Keratinocyte (primary cell): Measurements from ENCODE around the gene CATSPER4. TPM values are rescaled to one million over a fixed set of nuclear protein-coding genes. Genes with fewer than 3 reads are reported as not detected.
"Not testable (repeated sequence)": the region's sequence is repeated elsewhere in the genome, so short reads cannot be mapped to it uniquely, and the experiment has no call there.

Experiments used
- DNase-seq: peaks from one replicate; pipeline ENCODE4 v3.0.0-alpha.2; 2011; ENCODE audit warnings: low read depth, missing footprints, low spot score
- FAIRE-seq: peaks from 2 replicates; lab custom pipeline; 2011; peaks lifted over from hg19 to GRCh38; lab: Jason Lieb, UNC
- H2AFZ ChIP-seq: 2 replicates; pipeline ENCODE4 v1.6.0; 2012; ENCODE audit warnings: low read length, control low read depth, inconsistent platforms; ENCODE audit not compliant: control insufficient read depth
- H3K27ac ChIP-seq: 2 replicates; pipeline ENCODE4 v1.5.1; 2011; ENCODE audit warnings: low read length; ENCODE audit not compliant: control insufficient read depth, insufficient read depth
- H3K27me3 ChIP-seq: 3 replicates; pipeline ENCODE4 v1.6.0; 2011; ENCODE audit warnings: low read length; ENCODE audit not compliant: control insufficient read depth, insufficient read depth; ENCODE audit errors: extremely low read depth
- H3K36me3 ChIP-seq, 2 experiments: 2 replicates in 1 of 2; 3 replicates in 1 of 2; pipeline ENCODE4 v1.5.1; 2011; ENCODE audit warnings: low read length in 2 of 2, mild to moderate bottlenecking in 1 of 2; ENCODE audit not compliant: control insufficient read depth in 2 of 2, insufficient read depth in 2 of 2; ENCODE audit errors: extremely low read depth in 1 of 2
- H3K4me1 ChIP-seq: 3 replicates; pipeline ENCODE4 v1.5.1; 2011; ENCODE audit warnings: low read length; ENCODE audit not compliant: control insufficient read depth, insufficient read depth; ENCODE audit errors: extremely low read depth
- H3K4me2 ChIP-seq: 3 replicates; pipeline ENCODE4 v1.6.0; 2011; ENCODE audit warnings: low read depth, low read length; ENCODE audit not compliant: control insufficient read depth, insufficient read depth; ENCODE audit errors: extremely low read depth
- H3K4me3 ChIP-seq, 3 experiments: fragments of 200-600 bp in 1 of 3; sonication (generic) in 1 of 3; 2 replicates in 2 of 3; 3 replicates in 1 of 3; pipeline ENCODE4 v1.5.1; 2011 to 2016; ENCODE audit warnings: low read length in 3 of 3, mild to moderate bottlenecking in 3 of 3, control low read depth in 2 of 3, inconsistent platforms in 1 of 3, low read depth in 1 of 3, mixed read lengths in 1 of 3, mixed run types in 1 of 3, moderate library complexity in 1 of 3; ENCODE audit not compliant: control insufficient read depth in 2 of 3, insufficient read depth in 2 of 3; ENCODE audit errors: extremely low read depth in 1 of 3
- H3K79me2 ChIP-seq: 2 replicates; pipeline ENCODE4 v1.6.0; 2012; ENCODE audit warnings: low read length; ENCODE audit not compliant: control insufficient read depth, insufficient read depth
- H3K9ac ChIP-seq: 3 replicates; pipeline ENCODE4 v1.6.0; 2011; ENCODE audit warnings: low read length; ENCODE audit not compliant: control insufficient read depth, insufficient read depth; ENCODE audit errors: extremely low read depth
- H3K9me1 ChIP-seq: 3 replicates; pipeline ENCODE4 v1.6.0; 2011; ENCODE audit warnings: low read length; ENCODE audit not compliant: control insufficient read depth, insufficient read depth; ENCODE audit errors: extremely low read depth
- H3K9me3 ChIP-seq: 2 replicates; pipeline ENCODE4 v1.5.1; 2012; ENCODE audit warnings: low read depth, low read length; ENCODE audit not compliant: control insufficient read depth
- H4K20me1 ChIP-seq: 3 replicates; pipeline ENCODE4 v1.6.0; 2011; ENCODE audit warnings: low read length; ENCODE audit not compliant: control insufficient read depth, insufficient read depth; ENCODE audit errors: extremely low read depth
- CTCF ChIP-seq, 3 experiments: IDR thresholded peaks in 1 of 3; conservative IDR thresholded peaks in 1 of 3; optimal IDR thresholded peaks in 1 of 3; 2 replicates in 2 of 3; 3 replicates in 1 of 3; pipeline versions ENCODE3 to v1.5.1; 2011; ENCODE audit warnings: low read length in 3 of 3, mild to moderate bottlenecking in 3 of 3, moderate library complexity in 2 of 3, control low read depth in 1 of 3, inconsistent platforms in 1 of 3; ENCODE audit not compliant: insufficient read depth in 2 of 3; ENCODE audit errors: extremely low read depth in 1 of 3
- EZH2 ChIP-seq: IDR thresholded peaks from one replicate; pipeline ENCODE4 v1.6.1; 2012; ENCODE audit warnings: inconsistent platforms, mild to moderate bottlenecking, low read length, moderate library complexity
- dilution Hi-C: fragments of 300-500 bp; cut with MboI; formaldehyde crosslinking; loops from one replicate; pipeline ENCODE4 v1.7.0; 2020; ENCODE audit warnings: low sequenced_read_pairs; ENCODE audit not compliant: extremely low pct_ligation_motif_present
- polyA plus RNA-seq, 5 experiments: library from polyadenylated mRNA; depleted of rRNA in 3 of 5; stranded (reverse) in 3 of 5; stranded (forward) in 1 of 5; unstranded in 1 of 5; fragments of >200 nt; gene quantifications; 1 replicate in 1 of 5; 2 replicates in 3 of 5; 3 replicates in 1 of 5; pipeline versions ENCODE4 v1.2.1 to v1.2.3, GENCODE V29; 2011 to 2012; ENCODE audit warnings: missing spikeins in 2 of 5, low read depth in 1 of 5, low replicate concordance in 1 of 5

The CATSPER4 gene
- polyA plus RNA-seq, 1 donor (not counting 4 experiments of a cell fraction or from before 2014, with no cell fraction given): 0.04 TPM

- TF ChIP-seq CTCF (optimal IDR thresholded peaks at IDR 0.05 in 1 of 3, IDR thresholded peaks at IDR 0.05 in 1 of 3, conservative IDR thresholded peaks at IDR 0.05 in 1 of 3; ENCODE audit: extremely low read depth in 1 of 3, insufficient read depth in 2 of 3, low read length in 3 of 3): no peak
- TF ChIP-seq EZH2: no peak
- no peaks in the 10 kb centered on the region for H3K79me2 ChIP-seq
- no peak overlapping the region for H3K4me3 ChIP-seq
Measured at GRCh38 chr1:26225033-26225831, 34.8 kb downstream of the CATSPER4 start.

GRCh38 chr1:26230682-26231081 is 40.3 kb downstream of the CATSPER4 start:
- not testable (repeated sequence) for H3K4me1 ChIP-seq, FAIRE-seq

More at GRCh38 chr1:26225033-26225831, 34.8 kb downstream of the CATSPER4 start:
- FAIRE-seq: no peak
- no peaks in the 10 kb centered on the region for H3K36me3 ChIP-seq
- no peaks in the 10 kb centered on the region for H3K9me3 ChIP-seq
- DNase-seq: no peak
- dilution Hi-C loops: no loop called here
- H3K9me1 ChIP-seq: no peaks in the 10 kb centered on the region
- no peak overlapping the region for H3K27ac ChIP-seq
- peak overlapping the region; percentile 27 for H3K4me2 ChIP-seq
- H3K4me1 ChIP-seq: peaks cover 3% of the 10 kb centered on the region
- H3K9ac ChIP-seq: no peak overlapping the region
- peak overlapping the region; percentile 9 for H2AFZ ChIP-seq
- H3K27me3 ChIP-seq: peaks cover 7% of the 10 kb centered on the region
- H4K20me1 ChIP-seq: no peaks in the 10 kb centered on the region

More at GRCh38 chr1:26230682-26231081, 40.3 kb downstream of the CATSPER4 start:
- DNase-seq, H3K9ac ChIP-seq, dilution Hi-C loops, H4K20me1 ChIP-seq, H3K36me3 ChIP-seq, H3K27ac ChIP-seq, H3K27me3 ChIP-seq, H3K9me3 ChIP-seq, H3K4me2 ChIP-seq, H3K4me3 ChIP-seq, H3K9me1 ChIP-seq, H2AFZ ChIP-seq: not testable (repeated sequence)
- peaks cover 15% of the 10 kb centered on the region for H3K79me2 ChIP-seq
